Measurements from ENCODE around the gene KCNQ1. TPM values are rescaled to one million over a fixed set of nuclear protein-coding genes. Genes with fewer than 3 reads are reported as not detected.

Gene KCNQ1
- total and polyA plus RNA-seq, 2 experiments from 2014 or later: 0.45 to 0.87 TPM

DNA sequence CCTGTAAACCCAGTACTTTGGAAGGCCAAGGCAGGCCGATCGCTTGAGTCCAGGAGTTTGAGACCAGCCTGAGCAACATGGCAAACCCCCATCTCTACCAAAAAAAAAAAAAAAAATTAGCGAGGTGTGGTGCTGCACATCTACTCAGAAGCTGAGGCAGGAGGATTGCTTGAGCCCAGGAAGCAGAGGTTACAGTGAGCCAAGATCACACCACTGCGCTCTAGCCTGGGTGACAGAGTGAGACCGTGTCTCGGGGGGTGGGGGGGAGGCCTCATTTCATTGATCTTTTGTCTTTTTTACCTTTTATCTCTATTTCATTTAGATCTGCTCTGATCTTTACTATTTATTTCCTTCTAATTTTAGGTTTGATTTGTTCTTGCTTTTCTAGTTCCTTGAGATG, 203.1 kb downstream of the KCNQ1 start (continued):
- TF ChIP-seq, protein P1, sequence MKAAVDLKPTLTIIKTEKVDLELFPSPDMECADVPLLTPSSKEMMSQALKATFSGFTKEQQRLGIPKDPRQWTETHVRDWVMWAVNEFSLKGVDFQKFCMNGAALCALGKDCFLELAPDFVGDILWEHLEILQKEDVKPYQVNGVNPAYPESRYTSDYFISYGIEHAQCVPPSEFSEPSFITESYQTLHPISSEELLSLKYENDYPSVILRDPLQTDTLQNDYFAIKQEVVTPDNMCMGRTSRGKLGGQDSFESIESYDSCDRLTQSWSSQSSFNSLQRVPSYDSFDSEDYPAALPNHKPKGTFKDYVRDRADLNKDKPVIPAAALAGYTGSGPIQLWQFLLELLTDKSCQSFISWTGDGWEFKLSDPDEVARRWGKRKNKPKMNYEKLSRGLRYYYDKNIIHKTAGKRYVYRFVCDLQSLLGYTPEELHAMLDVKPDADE (IDR thresholded peaks at IDR 0.05): no peak
- TF ChIP-seq EZH2 (IDR thresholded peaks at IDR 0.05; ENCODE audit: low read depth, unreplicated experiment): no peak
- TF ChIP-seq CREB1 (CRISPR knock-in tag; IDR thresholded peaks at IDR 0.05; ENCODE audit: low read depth): no peak
- no peak for TF ChIP-seq STAT1 (IDR thresholded peaks at IDR 0.05; ENCODE audit: unreplicated experiment)
- no peak for TF ChIP-seq EZH2phosphoT487 (IDR thresholded peaks at IDR 0.05; ENCODE audit: unreplicated experiment)
- no peak for TF ChIP-seq ZNF331 (CRISPR knock-in tag; IDR thresholded peaks at IDR 0.05; ENCODE audit: low read depth)
- no peak for TF ChIP-seq JUNB (IDR thresholded peaks at IDR 0.05; ENCODE audit: unreplicated experiment)
- no peak for TF ChIP-seq REST (IDR thresholded peaks at IDR 0.05; ENCODE audit: unreplicated experiment)

- ATAC-seq (no peak), DNase-seq (ENCODE audit: low spot score) (no peak)
- Histone ChIP-seq H3K4me3 (no peak overlapping the region; the same call in 1 of the 2 replicates), H3K4me2 (no peak overlapping the region), H3K4me1 (ENCODE audit: insufficient read depth) (no peaks in the 10 kb centered on the region), H3K27me3 (ENCODE audit: insufficient read depth) (peaks cover 100% of the 10 kb centered on the region), H3K27ac (ENCODE audit: low read depth) (no peak overlapping the region), H3K36me3 (ENCODE audit: insufficient read depth) (peaks cover 24% of the 10 kb centered on the region), H3K79me2 (replicated peaks; ENCODE audit: insufficient read depth) (no peaks in the 10 kb centered on the region), H3F3A (replicated peaks; ENCODE audit: low read depth) (no peaks in the 10 kb centered on the region), H3K9me2 (ENCODE audit: insufficient read depth) (no peaks in the 10 kb centered on the region), H2AFZ (no peak overlapping the region), H4K20me1 (replicated peaks; ENCODE audit: insufficient read depth) (no peaks in the 10 kb centered on the region)
- no peak overlapping the region for H3K27ac Mint-ChIP-seq
- peaks cover 93% of the 10 kb centered on the region for H3K36me3 Mint-ChIP-seq (ENCODE audit: low read depth)
- H3K9me3 Mint-ChIP-seq: peaks cover 100% of the 10 kb centered on the region
- no peak overlapping the region for H3K4me3 Mint-ChIP-seq
- peaks cover 94% of the 10 kb centered on the region for H3K27me3 Mint-ChIP-seq (ENCODE audit: insufficient read depth, low read depth, poor library complexity)
- H3K4me1 Mint-ChIP-seq: no peaks in the 10 kb centered on the region; the same call in 1 of the 3 replicates
- TF ChIP-seq EZH2phosphoT487 (IDR thresholded peaks at IDR 0.05; ENCODE audit: unreplicated experiment) (no peak), CREB1 (CRISPR knock-in tag; IDR thresholded peaks at IDR 0.05; ENCODE audit: low read depth) (no peak), EZH2 (IDR thresholded peaks at IDR 0.05; ENCODE audit: low read depth, unreplicated experiment) (no peak), JUNB (IDR thresholded peaks at IDR 0.05; ENCODE audit: unreplicated experiment) (no peak), ZNF331 (CRISPR knock-in tag; IDR thresholded peaks at IDR 0.05; ENCODE audit: low read depth) (no peak), CTCF (conservative IDR thresholded peaks at IDR 0.05; ENCODE audit: low read depth in 2 of 2) (no peak), POLR2AphosphoS5 (IDR thresholded peaks at IDR 0.05; ENCODE audit: low read depth) (no peak)
- TF ChIP-seq, protein P2, sequence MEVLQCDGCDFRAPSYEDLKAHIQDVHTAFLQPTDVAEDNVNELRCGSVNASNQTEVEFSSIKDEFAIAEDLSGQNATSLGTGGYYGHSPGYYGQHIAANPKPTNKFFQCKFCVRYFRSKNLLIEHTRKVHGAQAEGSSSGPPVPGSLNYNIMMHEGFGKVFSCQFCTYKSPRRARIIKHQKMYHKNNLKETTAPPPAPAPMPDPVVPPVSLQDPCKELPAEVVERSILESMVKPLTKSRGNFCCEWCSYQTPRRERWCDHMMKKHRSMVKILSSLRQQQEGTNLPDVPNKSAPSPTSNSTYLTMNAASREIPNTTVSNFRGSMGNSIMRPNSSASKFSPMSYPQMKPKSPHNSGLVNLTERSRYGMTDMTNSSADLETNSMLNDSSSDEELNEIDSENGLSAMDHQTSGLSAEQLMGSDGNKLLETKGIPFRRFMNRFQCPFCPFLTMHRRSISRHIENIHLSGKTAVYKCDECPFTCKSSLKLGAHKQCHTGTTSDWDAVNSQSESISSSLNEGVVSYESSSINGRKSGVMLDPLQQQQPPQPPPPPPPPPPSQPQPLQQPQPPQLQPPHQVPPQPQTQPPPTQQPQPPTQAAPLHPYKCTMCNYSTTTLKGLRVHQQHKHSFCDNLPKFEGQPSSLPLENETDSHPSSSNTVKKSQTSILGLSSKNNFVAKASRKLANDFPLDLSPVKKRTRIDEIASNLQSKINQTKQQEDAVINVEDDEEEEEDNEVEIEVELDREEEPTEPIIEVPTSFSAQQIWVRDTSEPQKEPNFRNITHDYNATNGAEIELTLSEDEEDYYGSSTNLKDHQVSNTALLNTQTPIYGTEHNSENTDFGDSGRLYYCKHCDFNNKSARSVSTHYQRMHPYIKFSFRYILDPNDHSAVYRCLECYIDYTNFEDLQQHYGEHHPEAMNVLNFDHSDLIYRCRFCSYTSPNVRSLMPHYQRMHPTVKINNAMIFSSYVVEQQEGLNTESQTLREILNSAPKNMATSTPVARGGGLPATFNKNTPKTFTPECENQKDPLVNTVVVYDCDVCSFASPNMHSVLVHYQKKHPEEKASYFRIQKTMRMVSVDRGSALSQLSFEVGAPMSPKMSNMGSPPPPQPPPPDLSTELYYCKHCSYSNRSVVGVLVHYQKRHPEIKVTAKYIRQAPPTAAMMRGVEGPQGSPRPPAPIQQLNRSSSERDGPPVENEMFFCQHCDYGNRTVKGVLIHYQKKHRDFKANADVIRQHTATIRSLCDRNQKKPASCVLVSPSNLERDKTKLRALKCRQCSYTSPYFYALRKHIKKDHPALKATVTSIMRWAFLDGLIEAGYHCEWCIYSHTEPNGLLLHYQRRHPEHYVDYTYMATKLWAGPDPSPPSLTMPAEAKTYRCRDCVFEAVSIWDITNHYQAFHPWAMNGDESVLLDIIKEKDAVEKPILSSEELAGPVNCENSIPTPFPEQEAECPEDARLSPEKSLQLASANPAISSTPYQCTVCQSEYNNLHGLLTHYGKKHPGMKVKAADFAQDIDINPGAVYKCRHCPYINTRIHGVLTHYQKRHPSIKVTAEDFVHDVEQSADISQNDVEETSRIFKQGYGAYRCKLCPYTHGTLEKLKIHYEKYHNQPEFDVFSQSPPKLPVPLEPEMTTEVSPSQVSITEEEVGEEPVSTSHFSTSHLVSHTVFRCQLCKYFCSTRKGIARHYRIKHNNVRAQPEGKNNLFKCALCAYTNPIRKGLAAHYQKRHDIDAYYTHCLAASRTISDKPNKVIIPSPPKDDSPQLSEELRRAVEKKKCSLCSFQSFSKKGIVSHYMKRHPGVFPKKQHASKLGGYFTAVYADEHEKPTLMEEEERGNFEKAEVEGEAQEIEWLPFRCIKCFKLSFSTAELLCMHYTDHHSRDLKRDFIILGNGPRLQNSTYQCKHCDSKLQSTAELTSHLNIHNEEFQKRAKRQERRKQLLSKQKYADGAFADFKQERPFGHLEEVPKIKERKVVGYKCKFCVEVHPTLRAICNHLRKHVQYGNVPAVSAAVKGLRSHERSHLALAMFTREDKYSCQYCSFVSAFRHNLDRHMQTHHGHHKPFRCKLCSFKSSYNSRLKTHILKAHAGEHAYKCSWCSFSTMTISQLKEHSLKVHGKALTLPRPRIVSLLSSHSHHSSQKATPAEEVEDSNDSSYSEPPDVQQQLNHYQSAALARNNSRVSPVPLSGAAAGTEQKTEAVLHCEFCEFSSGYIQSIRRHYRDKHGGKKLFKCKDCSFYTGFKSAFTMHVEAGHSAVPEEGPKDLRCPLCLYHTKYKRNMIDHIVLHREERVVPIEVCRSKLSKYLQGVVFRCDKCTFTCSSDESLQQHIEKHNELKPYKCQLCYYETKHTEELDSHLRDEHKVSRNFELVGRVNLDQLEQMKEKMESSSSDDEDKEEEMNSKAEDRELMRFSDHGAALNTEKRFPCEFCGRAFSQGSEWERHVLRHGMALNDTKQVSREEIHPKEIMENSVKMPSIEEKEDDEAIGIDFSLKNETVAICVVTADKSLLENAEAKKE (CRISPR knock-in tag; IDR thresholded peaks at IDR 0.05): no peak
Measured at GRCh38 chr11:2649400-2649799, 204.6 kb downstream of the KCNQ1 start.

Data from GM23338 (cell line).